ENCODE data around the gene ZNF836. TPM values are rescaled to one million over a fixed set of nuclear protein-coding genes. Genes with fewer than 3 reads are reported as not detected.

The ZNF836 gene

GRCh38 chr19:52114691-52115090 lies 56.7 kb downstream of the ZNF836 start:
- no peak overlapping the region for H4K8ac ChIP-seq (ENCODE audit: low read depth, low read length)
- no peak overlapping the region for H3K27ac ChIP-seq (ENCODE audit: low read depth, low read length)
- DNase-seq, result no peak
- no peaks in the 10 kb centered on the region for H3K79me2 ChIP-seq (ENCODE audit: control insufficient read depth, insufficient read depth, low read length)
- no peaks in the 10 kb centered on the region for H3K27me3 ChIP-seq (ENCODE audit: insufficient read depth, low read length, poor library complexity)
- no peak overlapping the region for H3K9ac ChIP-seq (ENCODE audit: low read length)
- H3K36me3 ChIP-seq (ENCODE audit: control insufficient read depth, insufficient read depth, low read length), result peaks cover 18% of the 10 kb centered on the region
- H2BK5ac ChIP-seq (ENCODE audit: low read length), result no peak overlapping the region
- H3K4me2 ChIP-seq (ENCODE audit: low read length), result no peak overlapping the region
- H3K4ac ChIP-seq (ENCODE audit: low read depth, low read length), result no peak overlapping the region
- peak overlapping the region; percentile 36 for H3K4me3 ChIP-seq (ENCODE audit: low read length)
- H2BK15ac ChIP-seq (replicated peaks; ENCODE audit: low read depth), result no peak overlapping the region
- no peaks in the 10 kb centered on the region for H3K4me1 ChIP-seq (ENCODE audit: control insufficient read depth, low read depth, low read length)
- H3K56ac ChIP-seq (ENCODE audit: low read length), result no peak overlapping the region
- no peak overlapping the region for H2BK120ac ChIP-seq (ENCODE audit: low read depth, low read length)
- no peak overlapping the region for H4K5ac ChIP-seq (ENCODE audit: low read length)
- H3K18ac ChIP-seq (ENCODE audit: low read length), result no peak overlapping the region
- no CpG with 5 or more reads among the region's 5 CpGs for WGBS (ENCODE audit: extremely low coverage, insufficient coverage, low lambda C conversion rate)
- no peak overlapping the region for H3K23ac ChIP-seq (ENCODE audit: low read length)
- H2AK5ac ChIP-seq (ENCODE audit: low read length), result no peak overlapping the region
- H3K79me1 ChIP-seq (ENCODE audit: low read length), result no peaks in the 10 kb centered on the region

DNA sequence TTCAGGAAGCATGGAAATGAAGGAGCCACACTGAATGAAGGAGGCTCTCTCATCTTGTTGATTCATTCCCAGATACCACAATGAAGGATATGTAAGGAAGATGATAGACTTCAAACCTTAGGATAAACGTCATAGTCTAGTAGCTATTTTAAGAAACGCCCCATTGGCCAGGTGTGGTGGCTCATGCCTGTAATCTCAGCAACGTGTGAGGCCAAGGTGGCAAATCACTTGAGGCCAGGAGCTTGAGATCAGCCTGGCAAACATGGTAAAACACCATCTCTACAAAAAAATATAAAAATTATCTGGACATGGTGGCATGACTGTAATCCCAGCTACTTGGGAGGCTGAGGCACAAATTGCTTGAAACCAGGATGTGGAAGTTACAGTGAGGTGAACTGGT lies 58.8 kb downstream of the ZNF836 start:
- no peaks in the 10 kb centered on the region for H3K27me3 ChIP-seq (ENCODE audit: insufficient read depth, low read length, poor library complexity)
- no peak overlapping the region for H2BK5ac ChIP-seq (ENCODE audit: low read length)
- no peak overlapping the region for H2BK120ac ChIP-seq (ENCODE audit: low read depth, low read length)
- no peak overlapping the region for H2AK5ac ChIP-seq (ENCODE audit: low read length)
- no peak overlapping the region for H4K8ac ChIP-seq (ENCODE audit: low read depth, low read length)
- H3K18ac ChIP-seq (ENCODE audit: low read length), result no peak overlapping the region
- no peaks in the 10 kb centered on the region for H3K79me2 ChIP-seq (ENCODE audit: control insufficient read depth, insufficient read depth, low read length)
- no peak for DNase-seq
- no CpG with 5 or more reads among the region's 3 CpGs for WGBS (ENCODE audit: extremely low coverage, insufficient coverage, low lambda C conversion rate)
- no peak overlapping the region for H3K9ac ChIP-seq (ENCODE audit: low read length)
- H3K27ac ChIP-seq (ENCODE audit: low read depth, low read length), result no peak overlapping the region
- peaks cover 13% of the 10 kb centered on the region for H3K36me3 ChIP-seq (ENCODE audit: control insufficient read depth, insufficient read depth, low read length)
- H3K4me3 ChIP-seq (ENCODE audit: low read length), result no peak overlapping the region
- no peak overlapping the region for H3K23ac ChIP-seq (ENCODE audit: low read length)
- no peak overlapping the region for H3K4ac ChIP-seq (ENCODE audit: low read depth, low read length)
- H3K4me1 ChIP-seq (ENCODE audit: control insufficient read depth, low read depth, low read length), result no peaks in the 10 kb centered on the region
- no peak overlapping the region for H3K4me2 ChIP-seq (ENCODE audit: low read length)
- no peak overlapping the region for H3K56ac ChIP-seq (ENCODE audit: low read length)
- no peak overlapping the region for H2BK15ac ChIP-seq (replicated peaks; ENCODE audit: low read depth)
- H4K5ac ChIP-seq (ENCODE audit: low read length), result no peak overlapping the region
- H3K79me1 ChIP-seq (ENCODE audit: low read length), result no peaks in the 10 kb centered on the region

DNA sequence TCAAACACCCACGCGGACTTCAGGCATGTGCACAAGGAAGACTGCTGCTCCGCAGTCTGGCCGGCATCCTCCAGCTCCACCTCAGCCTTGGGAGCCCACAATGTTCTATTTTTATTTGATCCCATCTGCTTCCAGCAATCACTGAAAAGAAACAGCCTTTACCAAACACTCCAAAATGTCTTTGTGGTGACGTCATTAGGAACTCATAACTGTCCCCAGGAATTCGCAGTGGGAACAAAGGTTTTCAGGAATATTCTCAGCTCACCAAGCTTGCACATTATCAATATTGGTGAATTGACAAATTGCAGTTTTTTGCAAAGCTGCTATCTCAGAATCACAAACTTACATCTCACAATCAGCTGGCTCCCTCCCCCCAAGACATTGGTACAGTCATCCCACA lies 60.6 kb downstream of the ZNF836 start:
- H2BK15ac ChIP-seq (replicated peaks; ENCODE audit: low read depth), result no peak overlapping the region
- H3K4me1 ChIP-seq (ENCODE audit: control insufficient read depth, low read depth, low read length), result no peaks in the 10 kb centered on the region
- no peak overlapping the region for H3K4ac ChIP-seq (ENCODE audit: low read depth, low read length)
- no peak overlapping the region for H2BK5ac ChIP-seq (ENCODE audit: low read length)
- no peak overlapping the region for H3K56ac ChIP-seq (ENCODE audit: low read length)
- WGBS (ENCODE audit: extremely low coverage, insufficient coverage, low lambda C conversion rate), result no CpG with 5 or more reads among the region's 6 CpGs
- no peak overlapping the region for H3K9ac ChIP-seq (ENCODE audit: low read length)
- H2AK5ac ChIP-seq (ENCODE audit: low read length), result no peak overlapping the region
- DNase-seq, result no peak
- H3K4me3 ChIP-seq (ENCODE audit: low read length), result no peak overlapping the region
- no peak overlapping the region for H3K4me2 ChIP-seq (ENCODE audit: low read length)
- no peak overlapping the region for H3K27ac ChIP-seq (ENCODE audit: low read depth, low read length)
- H3K79me1 ChIP-seq (ENCODE audit: low read length), result no peaks in the 10 kb centered on the region
- no peaks in the 10 kb centered on the region for H3K79me2 ChIP-seq (ENCODE audit: control insufficient read depth, insufficient read depth, low read length)
- no peak overlapping the region for H3K23ac ChIP-seq (ENCODE audit: low read length)
- no peak overlapping the region for H4K5ac ChIP-seq (ENCODE audit: low read length)
- H3K36me3 ChIP-seq (ENCODE audit: control insufficient read depth, insufficient read depth, low read length), result peaks cover 5% of the 10 kb centered on the region
- H4K8ac ChIP-seq (ENCODE audit: low read depth, low read length), result no peak overlapping the region
- H2BK120ac ChIP-seq (ENCODE audit: low read depth, low read length), result no peak overlapping the region
- H3K27me3 ChIP-seq (ENCODE audit: insufficient read depth, low read length, poor library complexity), result no peaks in the 10 kb centered on the region
- no peak overlapping the region for H3K18ac ChIP-seq (ENCODE audit: low read length)

Small RNA genes lying within 50 kb of the gene (small RNA-seq; reads per million reads assigned to genes)
- gene RPL37P23 (ENCODE audit: insufficient read depth), result not detected

All from mesendoderm (in vitro differentiated cells).